GM23338 (cell line): ENCODE data around the gene PFDN4. TPM values are rescaled to one million over a fixed set of nuclear protein-coding genes. Genes with fewer than 3 reads are reported as not detected.

Source experiments
- ATAC-seq: fragments of 200-7000 bp; cut with Tn5 transposase; 3 replicates; pipeline ENCODE4 v1.9.1; 2020
- DNase-seq: peaks from one replicate; pipeline ENCODE4 v3.0.0-alpha.2; 2015; ENCODE audit warnings: low spot score
- H2AFZ ChIP-seq: fragments of 200-600 bp; sonication (generic); 2 replicates; pipeline ENCODE4 v1.8.0; 2016; ENCODE audit warnings: antibody characterized with exemption, mild to moderate bottlenecking, moderate library complexity
- H3F3A ChIP-seq: fragments of 200-600 bp; sonication (generic); replicated peaks from 2 replicates; pipeline ENCODE4 v1.8.0; 2017; ENCODE audit warnings: antibody characterized with exemption, mixed run types, low read depth
- H3K27ac ChIP-seq: fragments of 200-600 bp; sonication (generic); 2 replicates; pipeline ENCODE4 v1.6.1; 2016; ENCODE audit warnings: low read depth
- H3K27me3 ChIP-seq: fragments of 200-600 bp; sonication (generic); 2 replicates; pipeline ENCODE4 v1.8.0; 2016; ENCODE audit warnings: mild to moderate bottlenecking, mixed run types, moderate library complexity; ENCODE audit not compliant: insufficient read depth
- H3K36me3 ChIP-seq: fragments of 200-600 bp; sonication (generic); 2 replicates; pipeline ENCODE4 v1.8.0; 2016; ENCODE audit warnings: mild to moderate bottlenecking; ENCODE audit not compliant: insufficient read depth
- H3K4me1 ChIP-seq: fragments of 200-600 bp; sonication (generic); 2 replicates; pipeline ENCODE4 v1.8.0; 2016; ENCODE audit warnings: mild to moderate bottlenecking, moderate library complexity; ENCODE audit not compliant: insufficient read depth
- H3K4me2 ChIP-seq: fragments of 200-600 bp; sonication (generic); 2 replicates; pipeline ENCODE4 v1.7.1; 2017; ENCODE audit warnings: mixed run types
- H3K4me3 ChIP-seq: fragments of 200-600 bp; sonication (generic); 2 replicates; pipeline ENCODE4 v1.6.1; 2016; ENCODE audit warnings: mixed run types
- H3K79me2 ChIP-seq: fragments of 200-600 bp; sonication (generic); replicated peaks from 2 replicates; pipeline ENCODE4 v1.8.0; 2017; ENCODE audit warnings: mild to moderate bottlenecking; ENCODE audit not compliant: insufficient read depth
- H3K9me2 ChIP-seq: fragments of 200-600 bp; sonication (generic); 2 replicates; pipeline ENCODE4 v1.8.0; 2017; ENCODE audit not compliant: insufficient read depth
- H4K20me1 ChIP-seq: fragments of 200-600 bp; sonication (generic); replicated peaks from 2 replicates; pipeline ENCODE4 v1.8.0; 2017; ENCODE audit warnings: mild to moderate bottlenecking; ENCODE audit not compliant: insufficient read depth
- H3K27ac Mint-ChIP-seq: 2 replicates; pipeline ENCODE4 v1.8.0; 2020; ENCODE audit warnings: inconsistent platforms, mild to moderate bottlenecking, moderate library complexity, mixed read lengths
- H3K27me3 Mint-ChIP-seq: 3 replicates; pipeline ENCODE4 v1.8.0; 2022; ENCODE audit warnings: low read depth, mild to moderate bottlenecking, moderate library complexity, mixed read lengths, inconsistent platforms; ENCODE audit not compliant: insufficient read depth, poor library complexity
- H3K36me3 Mint-ChIP-seq: 3 replicates; pipeline ENCODE4 v1.8.0; 2021; ENCODE audit warnings: low read depth, mild to moderate bottlenecking, inconsistent platforms, moderate library complexity, mixed read lengths
- H3K4me1 Mint-ChIP-seq: 3 replicates; pipeline ENCODE4 v1.8.0; 2020; ENCODE audit warnings: mild to moderate bottlenecking, inconsistent platforms, mixed read lengths
- H3K4me3 Mint-ChIP-seq: 3 replicates; pipeline ENCODE4 v1.8.0; 2021; ENCODE audit warnings: moderate library complexity, mild to moderate bottlenecking, inconsistent platforms, mixed read lengths
- H3K9me3 Mint-ChIP-seq: 3 replicates; pipeline ENCODE4 v1.8.0; 2020; ENCODE audit warnings: moderate library complexity, mild to moderate bottlenecking, inconsistent platforms, mixed read lengths
- CREB1 ChIP-seq: fragments of 250-450 bp; sonication (Bioruptor Pico); IDR thresholded peaks from 2 replicates; pipeline ENCODE4 v1.5.0; 2020; ENCODE audit warnings: low read depth, mild to moderate bottlenecking, moderate library complexity
- CTCF ChIP-seq, 2 experiments: fragments of 200-600 bp in 1 of 2; sonication (generic) in 1 of 2; conservative IDR thresholded peaks; 2 replicates each; pipeline versions ENCODE4 v1.5.1 to v1.6.1; 2016 to 2017; ENCODE audit warnings: antibody characterized with exemption in 2 of 2, low read depth in 2 of 2, mild to moderate bottlenecking in 2 of 2, moderate library complexity in 1 of 2
- ETS1 ChIP-seq: IDR thresholded peaks from 2 replicates; pipeline ENCODE4 v1.6.1; 2016; ENCODE audit warnings: antibody characterized with exemption
- EZH2 ChIP-seq: fragments of 200-600 bp; sonication (generic); IDR thresholded peaks from one replicate; pipeline ENCODE4 v1.8.0; 2017; ENCODE audit warnings: antibody characterized with exemption, mild to moderate bottlenecking, low read depth; ENCODE audit not compliant: unreplicated experiment
- EZH2phosphoT487 ChIP-seq: fragments of 200-600 bp; sonication (generic); IDR thresholded peaks from one replicate; pipeline ENCODE4 v1.8.1; 2018; ENCODE audit warnings: antibody characterized with exemption; ENCODE audit not compliant: unreplicated experiment
- JUNB ChIP-seq: IDR thresholded peaks from one replicate; pipeline ENCODE4 v1.6.1; 2016; ENCODE audit warnings: antibody characterized with exemption; ENCODE audit not compliant: unreplicated experiment
- NANOG ChIP-seq: IDR thresholded peaks from 2 replicates; pipeline ENCODE4 v1.6.1; 2016; ENCODE audit warnings: antibody characterized with exemption, borderline replicate concordance
- POLR2AphosphoS5 ChIP-seq: IDR thresholded peaks from 2 replicates; pipeline ENCODE4 v1.6.1; 2016; ENCODE audit warnings: antibody characterized with exemption, low read depth
- REST ChIP-seq: IDR thresholded peaks from one replicate; pipeline ENCODE4 v1.6.1; 2018; ENCODE audit warnings: antibody characterized with exemption; ENCODE audit not compliant: unreplicated experiment
- STAT1 ChIP-seq: IDR thresholded peaks from one replicate; pipeline ENCODE4 v1.6.1; 2016; ENCODE audit warnings: antibody characterized with exemption; ENCODE audit not compliant: unreplicated experiment
- ZNF114 ChIP-seq: fragments of 250-450 bp; sonication (Bioruptor Pico); IDR thresholded peaks from 2 replicates; pipeline ENCODE4 v1.5.0; 2020; ENCODE audit warnings: mild to moderate bottlenecking, moderate library complexity
- ZNF331 ChIP-seq: fragments of 250-450 bp; sonication (Bioruptor Pico); IDR thresholded peaks from 2 replicates; pipeline ENCODE4 v1.5.0; 2020; ENCODE audit warnings: low read depth, mild to moderate bottlenecking, moderate library complexity
- ZNF462 ChIP-seq: fragments of 250-450 bp; sonication (Bioruptor Pico); IDR thresholded peaks from 2 replicates; pipeline ENCODE4 v1.5.0; 2020; ENCODE audit warnings: mild to moderate bottlenecking, moderate library complexity
- polyA plus RNA-seq: library from polyadenylated mRNA; unstranded; fragments of >200 nt; fragmentation: Nextera tagmentation; extraction: Ambion mirVana; gene quantifications from 2 replicates; pipeline ENCODE4 v1.2.1, GENCODE V29; 2016
- total RNA-seq: library from RNA; depleted of rRNA; stranded (reverse); fragments of >200 nt; shearing (Covaris generic); gene quantifications from 2 replicates; pipeline ENCODE4 v1.2.3, GENCODE V29; 2014

The PFDN4 gene
- total and polyA plus RNA-seq, 2 experiments from 2014 or later: 105 to 477 TPM

- no peak for DNase-seq
- Histone ChIP-seq H3K4me1 (no peaks in the 10 kb centered on the region), H2AFZ (no peak overlapping the region), H3K9me2 (peaks cover 8% of the 10 kb centered on the region; the same call in 1 of the 2 replicates), H3K27me3 (no peaks in the 10 kb centered on the region), H3K79me2 (no peaks in the 10 kb centered on the region), H3K27ac (no peak overlapping the region), H4K20me1 (no peaks in the 10 kb centered on the region), H3F3A (no peaks in the 10 kb centered on the region), H3K4me2 (no peak overlapping the region), H3K36me3 (no peaks in the 10 kb centered on the region), H3K4me3 (no peak overlapping the region)
- H3K27me3 Mint-ChIP-seq: peaks cover 1% of the 10 kb centered on the region
- H3K4me1 Mint-ChIP-seq: no peaks in the 10 kb centered on the region
- H3K9me3 Mint-ChIP-seq: no peaks in the 10 kb centered on the region
- H3K36me3 Mint-ChIP-seq: no peaks in the 10 kb centered on the region
- TF ChIP-seq REST (no peak), ZNF114 (CRISPR knock-in tag) (no peak), CREB1 (CRISPR knock-in tag) (no peak), ETS1 (no peak), EZH2 (no peak), ZNF331 (CRISPR knock-in tag) (no peak), STAT1 (no peak), ZNF462 (no peak), POLR2AphosphoS5 (no peak), NANOG (no peak), EZH2phosphoT487 (no peak), JUNB (no peak), CTCF (conservative IDR thresholded peaks at IDR 0.05; ENCODE audit: low read depth in 2 of 2) (no peak)
- no peak for ATAC-seq
- H3K27ac Mint-ChIP-seq: no peak overlapping the region
- no peak overlapping the region for H3K4me3 Mint-ChIP-seq
Measured at GRCh38 chr20:54184071-54184470, 23.8 kb upstream of the PFDN4 start.
